Tibial artery (tissue), 4 donors: ENCODE measurements around the gene CWC25.

Experiments used
- DNase-seq, 2 donors: peaks; one replicate each; pipeline ENCODE4 v3.0.0-alpha.2; 2019
- H3K27ac ChIP-seq, 2 donors: fragments of 200-600 bp; sonication (generic) in 1 of 2; 1 replicate in 1 of 2; 2 replicates in 1 of 2; pipeline ENCODE4 v1.5.1; 2018 to 2019; ENCODE audit warnings: mild to moderate bottlenecking in 1 of 2
- H3K27me3 ChIP-seq, 2 donors: fragments of 200-600 bp; sonication (generic) in 1 of 2; one replicate each; pipeline versions ENCODE4 v1.5.1 to v1.6.0; 2016 to 2019
- H3K36me3 ChIP-seq, 3 donors: fragments of 200-600 bp; sonication (generic) in 2 of 3; one replicate each; pipeline ENCODE4 v1.5.1; 2016 to 2019; ENCODE audit warnings: mild to moderate bottlenecking in 2 of 3
- H3K4me1 ChIP-seq, 4 donors: fragments of 200-600 bp; sonication (generic) in 2 of 4; 1 replicate in 3 of 4; 2 replicates in 1 of 4; pipeline ENCODE4 v1.5.1; 2016 to 2019
- H3K4me3 ChIP-seq, 2 donors: fragments of 200-600 bp; sonication (generic) in 1 of 2; 1 replicate in 1 of 2; 2 replicates in 1 of 2; pipeline ENCODE4 v1.5.1; 2018 to 2019; ENCODE audit warnings: mild to moderate bottlenecking in 2 of 2
- H3K9me3 ChIP-seq, 3 donors: fragments of 200-600 bp; sonication (generic) in 1 of 3; one replicate each; pipeline ENCODE4 v1.5.1; 2016 to 2019
- intact Hi-C: fragments of 100-400 bp; cut with DNase I; formaldehyde crosslinking; loops from one replicate; pipeline ENCODE4 v1.15.0; 2023; ENCODE audit warnings: low total_unique reads
- TF ChIP-seq, protein P1 (sequence below), 2 experiments: fragments of 200-600 bp in 1 of 2; fragments of 450-650 bp in 1 of 2; IDR thresholded peaks; one replicate each; pipeline ENCODE4 v1.5.1; 2017 to 2019; ENCODE audit warnings: antibody characterized with exemption in 2 of 2, mild to moderate bottlenecking in 1 of 2, moderate library complexity in 1 of 2

Gene CWC25

DNA sequence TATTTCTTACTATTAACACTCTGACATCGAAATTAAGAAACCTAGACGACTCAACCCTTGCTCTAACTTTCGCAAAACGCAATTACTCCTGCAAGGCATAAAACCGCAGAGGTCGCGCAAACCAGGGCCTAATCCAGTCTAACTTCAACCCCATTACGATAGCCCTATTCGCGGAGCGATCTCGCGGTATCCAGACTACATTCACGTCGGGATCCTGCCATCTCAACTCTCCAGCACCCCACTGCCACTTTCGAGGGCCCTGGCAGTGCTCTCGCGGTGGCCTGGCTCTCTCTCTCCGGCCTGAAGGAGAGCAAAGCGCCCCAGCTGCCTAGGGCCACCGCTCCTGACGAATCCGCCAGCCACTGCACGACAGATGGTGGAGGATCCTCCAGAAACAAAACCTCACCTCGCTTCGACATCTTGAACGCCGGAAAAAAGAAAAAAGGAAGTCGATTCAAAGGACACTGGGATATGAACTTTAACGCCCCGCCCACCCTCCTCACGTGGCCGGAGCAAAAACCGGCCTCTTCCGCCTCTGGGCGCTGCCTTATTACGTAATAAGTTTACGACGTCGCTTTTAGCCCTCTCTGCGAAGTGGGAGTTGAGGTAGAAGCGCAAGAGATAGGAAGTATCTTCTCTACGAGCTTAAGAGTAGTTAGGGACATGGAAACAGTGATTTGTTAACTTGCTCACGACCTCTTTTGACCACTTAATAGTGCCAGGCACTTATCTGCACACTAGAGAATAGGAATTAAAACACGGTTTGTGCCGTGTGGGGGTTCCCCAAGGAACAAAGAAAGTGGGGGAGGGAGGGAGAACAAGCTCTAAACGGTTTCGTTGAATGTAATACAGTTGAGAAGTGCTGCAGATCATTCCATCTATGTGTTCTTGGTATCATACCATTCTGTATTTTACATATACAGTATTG lies 28.4 kb upstream of the CWC25 start, which contains the start of gene RPL23:
Gene RPL23 (minus strand): TSS at position 430 of the 928 bp plus-strand sequence. CDS start 11 bp downstream, at position 419.
- intact Hi-C loops: loop anchor here (2.0 kb wide), 1 partner anchor 31 kb away; no protein-coding TSS in a partner anchor
- TF ChIP-seq, protein P1, sequence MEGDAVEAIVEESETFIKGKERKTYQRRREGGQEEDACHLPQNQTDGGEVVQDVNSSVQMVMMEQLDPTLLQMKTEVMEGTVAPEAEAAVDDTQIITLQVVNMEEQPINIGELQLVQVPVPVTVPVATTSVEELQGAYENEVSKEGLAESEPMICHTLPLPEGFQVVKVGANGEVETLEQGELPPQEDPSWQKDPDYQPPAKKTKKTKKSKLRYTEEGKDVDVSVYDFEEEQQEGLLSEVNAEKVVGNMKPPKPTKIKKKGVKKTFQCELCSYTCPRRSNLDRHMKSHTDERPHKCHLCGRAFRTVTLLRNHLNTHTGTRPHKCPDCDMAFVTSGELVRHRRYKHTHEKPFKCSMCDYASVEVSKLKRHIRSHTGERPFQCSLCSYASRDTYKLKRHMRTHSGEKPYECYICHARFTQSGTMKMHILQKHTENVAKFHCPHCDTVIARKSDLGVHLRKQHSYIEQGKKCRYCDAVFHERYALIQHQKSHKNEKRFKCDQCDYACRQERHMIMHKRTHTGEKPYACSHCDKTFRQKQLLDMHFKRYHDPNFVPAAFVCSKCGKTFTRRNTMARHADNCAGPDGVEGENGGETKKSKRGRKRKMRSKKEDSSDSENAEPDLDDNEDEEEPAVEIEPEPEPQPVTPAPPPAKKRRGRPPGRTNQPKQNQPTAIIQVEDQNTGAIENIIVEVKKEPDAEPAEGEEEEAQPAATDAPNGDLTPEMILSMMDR (IDR thresholded peaks at IDR 0.05): no peak

DNA sequence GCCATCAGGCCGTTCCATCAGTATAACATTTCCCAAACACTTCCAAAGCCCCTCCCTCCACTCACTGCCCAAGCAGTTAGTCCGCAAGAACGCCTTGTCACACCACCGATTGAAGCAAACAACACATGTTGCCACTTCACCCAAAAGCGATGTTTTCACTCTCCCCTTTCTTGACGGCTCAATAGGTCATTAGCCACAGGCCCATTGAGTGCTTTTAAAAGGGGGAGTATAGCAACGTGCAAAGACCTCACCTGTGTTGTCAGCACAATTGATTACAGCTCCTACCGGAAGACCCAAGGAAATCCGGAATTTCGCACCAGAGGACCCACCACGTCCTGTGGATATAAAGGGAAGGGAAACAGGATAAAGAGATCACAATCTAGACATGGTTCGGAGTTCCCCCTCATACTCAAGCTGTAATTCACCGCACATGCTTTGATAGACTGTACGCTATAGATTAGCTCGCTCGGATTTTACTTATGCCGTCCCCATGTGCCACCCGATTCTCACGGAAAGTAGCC lies 27.7 kb upstream of the CWC25 start:
- intact Hi-C loops: no loop called here
- Histone ChIP-seq H3K36me3 (peaks cover 43 to 47% (median 47%) of the 10 kb centered on the region in 3 donors), H3K4me1 (peaks cover 0 to 29% (median 20%) of the 10 kb centered on the region in 4 donors), H3K9me3 (no peaks in the 10 kb centered on the region), H3K27ac (peak overlapping the region; percentile 87 to 88), H3K27me3 (no peaks in the 10 kb centered on the region), H3K4me3 (peak overlapping the region; percentile 53 to 78)
- no peak for DNase-seq
- TF ChIP-seq, protein P1 (IDR thresholded peaks at IDR 0.05): no peak

More for the DNA sequence above, 28.4 kb upstream of the CWC25 start, which contains the start of gene RPL23:
- Histone ChIP-seq H3K36me3 (peaks cover 40 to 41% (median 41%) of the 10 kb centered on the region in 3 donors), H3K27ac (peak within 1 kb of the TSS; percentile 87 to 88), H3K4me3 (peak within 1 kb of the TSS; percentile 53 to 78), H3K9me3 (no peaks in the 10 kb centered on the region), H3K4me1 (peaks cover 0 to 29% (median 20%) of the 10 kb centered on the region in 4 donors), H3K27me3 (no peaks in the 10 kb centered on the region)
- DNase-seq: peak; percentile 95 to 97

DNA sequence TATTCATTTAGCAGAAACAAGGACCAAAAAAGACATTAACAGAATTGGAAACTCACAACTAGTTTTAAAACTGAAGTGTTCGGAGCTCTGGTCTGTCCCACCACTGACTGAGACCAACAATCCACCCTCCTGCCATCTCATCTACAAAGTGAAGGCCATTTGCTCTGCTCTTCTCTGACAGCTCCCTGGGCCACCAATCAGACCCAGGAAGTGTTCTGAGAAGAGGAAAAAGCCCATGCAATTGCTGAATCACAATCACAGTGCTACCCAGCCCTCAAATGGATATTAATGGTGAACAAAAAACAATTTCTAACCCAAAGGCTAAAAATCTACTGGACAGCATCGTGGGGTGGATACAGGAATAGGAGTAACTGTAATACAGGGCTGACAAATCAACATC lies 26.3 kb upstream of the CWC25 start:
- Histone ChIP-seq H3K9me3 (no peaks in the 10 kb centered on the region), H3K4me1 (peaks cover 0 to 29% (median 20%) of the 10 kb centered on the region in 4 donors), H3K27ac (peak overlapping the region in 1 of 2 donors; percentile 87), H3K36me3 (peaks cover 56 to 61% (median 60%) of the 10 kb centered on the region in 3 donors), H3K4me3 (peak overlapping the region in 1 of 2 donors; percentile 78), H3K27me3 (no peaks in the 10 kb centered on the region)
- intact Hi-C loops: no loop called here
- TF ChIP-seq, protein P1 (IDR thresholded peaks at IDR 0.05): no peak
- no peak for DNase-seq

DNA sequence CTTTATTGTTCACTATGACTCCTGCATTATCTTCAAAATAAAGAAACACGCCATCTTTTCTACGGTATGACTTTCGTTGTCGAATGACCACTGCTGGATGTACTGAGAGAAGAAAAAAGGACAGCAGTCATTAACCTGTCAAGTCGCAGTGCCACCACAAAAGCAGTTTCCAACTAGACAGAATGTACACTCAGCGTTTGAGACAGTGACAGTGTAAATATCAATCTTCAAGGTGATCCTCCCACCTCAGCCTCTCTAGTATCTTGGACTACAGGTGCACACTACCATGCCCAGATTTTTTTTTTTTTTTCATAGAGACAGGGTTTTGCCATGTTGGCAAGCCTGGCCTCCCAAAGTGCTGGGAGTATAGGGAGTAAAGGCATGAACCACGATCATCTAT lies 25.3 kb upstream of the CWC25 start:
- no peaks in the 10 kb centered on the region for H3K9me3 ChIP-seq
- peaks cover 56 to 67% (median 63%) of the 10 kb centered on the region in 3 donors for H3K36me3 ChIP-seq
- H3K27ac ChIP-seq: no peak overlapping the region
- TF ChIP-seq, protein P1 (IDR thresholded peaks at IDR 0.05): no peak
- intact Hi-C loops: no loop called here
- H3K4me1 ChIP-seq: peaks cover 0 to 29% (median 20%) of the 10 kb centered on the region in 4 donors
- H3K27me3 ChIP-seq: no peaks in the 10 kb centered on the region
- no peak for DNase-seq
- H3K4me3 ChIP-seq: no peak overlapping the region

DNA sequence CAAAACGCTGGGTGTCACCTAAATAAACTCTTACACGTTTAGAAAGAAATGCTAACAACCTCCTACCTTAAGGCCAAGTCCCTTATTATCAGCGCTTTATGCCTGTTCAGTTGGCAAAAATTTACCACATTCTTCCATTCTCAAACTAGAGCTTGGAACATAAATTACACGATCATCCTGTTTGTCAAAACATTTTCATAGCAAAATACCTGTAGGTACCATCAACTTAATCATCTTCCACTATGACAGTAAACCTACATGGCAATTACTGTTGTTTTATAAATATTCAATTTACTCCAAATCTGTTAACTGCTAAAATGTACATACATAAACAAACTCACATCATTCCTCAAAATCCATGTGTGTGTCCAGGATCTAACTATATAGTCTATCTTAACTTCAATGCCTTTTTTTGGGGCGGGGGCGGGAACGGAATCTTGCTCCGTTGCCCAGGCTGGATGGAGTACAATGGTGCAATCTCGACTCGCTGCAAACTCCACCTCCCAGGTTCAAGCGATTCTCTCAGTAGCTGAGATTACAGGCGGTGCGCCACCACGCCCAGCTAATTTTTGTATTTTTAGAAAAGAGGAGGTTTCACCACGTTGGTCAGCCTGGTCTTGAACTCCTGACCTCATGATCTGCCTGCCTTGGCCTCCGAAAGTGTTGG lies 24.0 kb upstream of the CWC25 start:
- Histone ChIP-seq H3K27me3 (no peaks in the 10 kb centered on the region), H3K27ac (no peak overlapping the region), H3K36me3 (peaks cover 56 to 67% (median 63%) of the 10 kb centered on the region in 3 donors), H3K4me3 (no peak overlapping the region), H3K9me3 (no peaks in the 10 kb centered on the region), H3K4me1 (peaks cover 0 to 36% (median 20%) of the 10 kb centered on the region in 4 donors)
- DNase-seq: no peak
- TF ChIP-seq, protein P1 (IDR thresholded peaks at IDR 0.05): no peak
- intact Hi-C loops: no loop called here
